WTC11 (cell line): ENCODE measurements around the gene ESPN. TPM values are rescaled to one million over a fixed set of nuclear protein-coding genes. Genes with fewer than 3 reads are reported as not detected.
A peak's percentile ranks its signal among the peaks of the same experiment; 100 is the strongest.

Experiments used
- ATAC-seq: fragments of 200-7000 bp; cut with Tn5 transposase; 2 replicates; pipeline ENCODE4 v1.10.0; 2021; ENCODE audit warnings: mild to moderate bottlenecking, moderate library complexity
- CTCF ChIA-PET: fragments of 300-600 bp; sonication (Branson Sonifier 250); formaldehyde crosslinking; loops from one replicate; lab custom pipeline; 2021; ENCODE audit warnings: antibody characterized with exemption; lab: Charles Lee
- POLR2A ChIA-PET: fragments of 350-600 bp; sonication (Branson Sonifier 250); formaldehyde crosslinking; loops from one replicate; lab custom pipeline; 2021; ENCODE audit warnings: antibody characterized with exemption; lab: Charles Lee
- DNase-seq: peaks from one replicate; pipeline ENCODE4 v3.0.0; 2021; ENCODE audit warnings: low spot score
- H3K27ac Mint-ChIP-seq: 2 replicates; pipeline ENCODE4 v1.8.0; 2021; ENCODE audit warnings: mixed read lengths
- H3K27me3 Mint-ChIP-seq: 2 replicates; pipeline ENCODE4 v1.8.0; 2021; ENCODE audit warnings: low read depth, mild to moderate bottlenecking, moderate library complexity, mixed read lengths
- H3K36me3 Mint-ChIP-seq: 2 replicates; pipeline ENCODE4 v1.8.0; 2021; ENCODE audit warnings: mixed read lengths
- H3K4me1 Mint-ChIP-seq: 2 replicates; pipeline ENCODE4 v1.8.0; 2022; ENCODE audit warnings: mixed read lengths
- H3K4me3 Mint-ChIP-seq: 2 replicates; pipeline ENCODE4 v1.8.0; 2021; ENCODE audit warnings: mild to moderate bottlenecking, moderate library complexity, mixed read lengths
- H3K9me3 Mint-ChIP-seq: 2 replicates; pipeline ENCODE4 v1.8.0; 2021; ENCODE audit warnings: mixed read lengths
- FOXP1 ChIP-seq: sonication (generic); formaldehyde crosslinking; IDR thresholded peaks from 2 replicates; pipeline ENCODE4 v1.8.0; 2022; ENCODE audit warnings: missing genetic modification reagents, mild to moderate bottlenecking, moderate library complexity, borderline replicate concordance
- RORB ChIP-seq: fragments of 250-450 bp; sonication (Bioruptor Pico); IDR thresholded peaks from 2 replicates; pipeline ENCODE4 v1.9.0; 2021; ENCODE audit warnings: mild to moderate bottlenecking
- TCF7 ChIP-seq: sonication (generic); formaldehyde crosslinking; IDR thresholded peaks from 2 replicates; pipeline ENCODE4 v1.8.0; 2022; ENCODE audit warnings: mild to moderate bottlenecking, low read depth, missing genetic modification reagents, moderate library complexity
- TEAD1 ChIP-seq: sonication (generic); formaldehyde crosslinking; IDR thresholded peaks from 2 replicates; pipeline ENCODE4 v1.8.0; 2022; ENCODE audit warnings: mild to moderate bottlenecking, missing genetic modification reagents
- TP53 ChIP-seq: sonication (generic); formaldehyde crosslinking; IDR thresholded peaks from 2 replicates; pipeline ENCODE4 v1.8.1; 2023; ENCODE audit warnings: mild to moderate bottlenecking, missing genetic modification reagents
- ZNF121 ChIP-seq: sonication (generic); formaldehyde crosslinking; IDR thresholded peaks from 2 replicates; pipeline ENCODE4 v1.8.0; 2023; ENCODE audit warnings: missing genetic modification reagents
- ZNF138 ChIP-seq: sonication (generic); formaldehyde crosslinking; conservative IDR thresholded peaks from 2 replicates; pipeline ENCODE4 v1.8.1; 2022; ENCODE audit warnings: mild to moderate bottlenecking, moderate library complexity, missing genetic modification reagents
- ZNF219 ChIP-seq: sonication (generic); formaldehyde crosslinking; IDR thresholded peaks from 2 replicates; pipeline ENCODE4 v1.8.0; 2023; ENCODE audit warnings: missing genetic modification reagents, mild to moderate bottlenecking, borderline replicate concordance
- ZNF423 ChIP-seq: fragments of 250-450 bp; sonication (Bioruptor Pico); IDR thresholded peaks from 2 replicates; pipeline ENCODE4 v2.1.2; 2022; ENCODE audit warnings: mild to moderate bottlenecking, moderate library complexity
- total RNA-seq: library from RNA; stranded (reverse); gene quantifications from 3 replicates; pipeline ENCODE4 v1.2.3, GENCODE V29; 2021
- TF ChIP-seq, protein P1 (sequence below): sonication (generic); formaldehyde crosslinking; IDR thresholded peaks from 2 replicates; pipeline ENCODE4 v1.8.1; 2023; ENCODE audit warnings: mild to moderate bottlenecking, missing genetic modification reagents, moderate library complexity
- TF ChIP-seq, protein P2 (sequence below): sonication (generic); formaldehyde crosslinking; IDR thresholded peaks from 2 replicates; pipeline ENCODE4 v1.8.1; 2022; ENCODE audit warnings: mild to moderate bottlenecking, moderate library complexity, missing genetic modification reagents
- TF ChIP-seq, protein P3 (sequence below): fragments of 250-450 bp; sonication (Bioruptor Pico); conservative IDR thresholded peaks from 2 replicates; pipeline ENCODE4 v1.9.0; 2021; ENCODE audit warnings: mild to moderate bottlenecking
- TF ChIP-seq, protein P4 (sequence below): sonication (generic); formaldehyde crosslinking; IDR thresholded peaks from 2 replicates; pipeline ENCODE4 v1.8.0; 2023; ENCODE audit warnings: missing genetic modification reagents, mild to moderate bottlenecking, borderline replicate concordance
- TF ChIP-seq, protein P5 (sequence below): fragments of 200-600 bp; IDR thresholded peaks from 2 replicates; pipeline ENCODE4 v1.8.0; 2022; ENCODE audit warnings: antibody characterized with exemption

Gene ESPN
- total RNA-seq, 1 experiment from 2014 or later: 46.1 TPM

DNA sequence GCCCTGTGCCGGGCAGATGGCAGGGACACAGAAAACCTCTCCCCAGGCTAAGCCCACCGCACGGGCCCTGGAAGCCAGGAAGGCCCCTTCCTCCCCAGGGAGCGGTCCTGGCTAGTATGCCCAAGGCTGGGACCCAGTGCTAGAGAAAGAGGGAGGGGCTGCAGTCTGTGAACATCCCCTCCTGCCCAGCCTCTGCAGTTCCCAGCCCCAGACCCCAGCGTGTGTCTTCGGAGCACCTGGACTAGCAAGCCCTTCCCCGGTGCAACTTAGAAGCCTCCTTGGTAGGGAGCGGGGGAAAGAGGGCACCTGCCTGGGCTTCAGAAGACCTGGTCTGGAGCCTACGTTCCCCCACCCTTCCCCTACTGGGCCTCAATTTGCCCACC lies 64.8 kb downstream of the ESPN start:
- Mint-ChIP-seq H3K36me3 (no peaks in the 10 kb centered on the region), H3K4me1 (peaks cover 33% of the 10 kb centered on the region), H3K9me3 (no peaks in the 10 kb centered on the region), H3K4me3 (peak overlapping the region; percentile 77), H3K27ac (no peak overlapping the region), H3K27me3 (peaks cover 6% of the 10 kb centered on the region; the same call in 1 of the 2 replicates)
- POLR2A ChIA-PET: no interaction called here
- CTCF ChIA-PET: interaction anchor here (1.1 to 10.3 kb wide), 9 partner anchors 9 to 96 kb away, joined by 3 to 179 read pairs (median 6); partner anchors contain the start of genes ACOT7, TNFRSF25 and ZBTB48
- DNase-seq (no peak), ATAC-seq (no peak)
- no peak for TF ChIP-seq ZNF138
- no peak for TF ChIP-seq ZNF219

DNA sequence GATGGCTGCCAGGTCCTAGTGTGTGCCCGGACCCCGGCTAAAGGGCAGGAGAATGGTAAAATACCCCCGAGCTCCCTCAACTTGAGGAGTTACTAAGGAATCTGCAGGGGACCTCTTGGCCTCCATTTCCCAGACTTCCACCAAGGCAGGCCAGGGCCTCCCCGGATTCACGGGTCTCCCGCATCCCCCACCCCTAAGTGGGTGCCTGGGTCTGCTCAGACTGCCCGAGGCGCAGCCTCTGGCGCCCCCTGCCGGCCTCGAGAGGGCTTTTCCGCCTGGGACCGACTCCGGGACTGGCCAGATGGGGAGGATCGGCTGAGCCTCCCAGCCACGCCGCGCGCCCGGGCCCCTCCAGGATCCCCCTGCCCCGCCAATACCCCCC lies 65.2 kb downstream of the ESPN start:
- H3K9me3 Mint-ChIP-seq: no peaks in the 10 kb centered on the region
- POLR2A ChIA-PET: no interaction called here
- TF ChIP-seq FOXP1: no peak
- TF ChIP-seq RORB (CRISPR knock-in tag): no peak
- TF ChIP-seq, protein P1, sequence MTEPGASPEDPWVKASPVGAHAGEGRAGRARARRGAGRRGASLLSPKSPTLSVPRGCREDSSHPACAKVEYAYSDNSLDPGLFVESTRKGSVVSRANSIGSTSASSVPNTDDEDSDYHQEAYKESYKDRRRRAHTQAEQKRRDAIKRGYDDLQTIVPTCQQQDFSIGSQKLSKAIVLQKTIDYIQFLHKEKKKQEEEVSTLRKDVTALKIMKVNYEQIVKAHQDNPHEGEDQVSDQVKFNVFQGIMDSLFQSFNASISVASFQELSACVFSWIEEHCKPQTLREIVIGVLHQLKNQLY (CRISPR knock-in tag): no peak
- 0 out of 2 replicates have a peak, but pooled peaks have one; percentile 54 for TF ChIP-seq ZNF423 (CRISPR knock-in tag)
- no peak for TF ChIP-seq TEAD1 (CRISPR knock-in tag)
- TF ChIP-seq, protein P2, sequence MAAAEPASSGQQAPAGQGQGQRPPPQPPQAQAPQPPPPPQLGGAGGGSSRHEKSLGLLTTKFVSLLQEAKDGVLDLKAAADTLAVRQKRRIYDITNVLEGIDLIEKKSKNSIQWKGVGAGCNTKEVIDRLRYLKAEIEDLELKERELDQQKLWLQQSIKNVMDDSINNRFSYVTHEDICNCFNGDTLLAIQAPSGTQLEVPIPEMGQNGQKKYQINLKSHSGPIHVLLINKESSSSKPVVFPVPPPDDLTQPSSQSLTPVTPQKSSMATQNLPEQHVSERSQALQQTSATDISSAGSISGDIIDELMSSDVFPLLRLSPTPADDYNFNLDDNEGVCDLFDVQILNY (CRISPR knock-in tag): 0 out of 2 replicates have a peak, but pooled peaks have one; percentile 10
- TF ChIP-seq, protein P3, sequence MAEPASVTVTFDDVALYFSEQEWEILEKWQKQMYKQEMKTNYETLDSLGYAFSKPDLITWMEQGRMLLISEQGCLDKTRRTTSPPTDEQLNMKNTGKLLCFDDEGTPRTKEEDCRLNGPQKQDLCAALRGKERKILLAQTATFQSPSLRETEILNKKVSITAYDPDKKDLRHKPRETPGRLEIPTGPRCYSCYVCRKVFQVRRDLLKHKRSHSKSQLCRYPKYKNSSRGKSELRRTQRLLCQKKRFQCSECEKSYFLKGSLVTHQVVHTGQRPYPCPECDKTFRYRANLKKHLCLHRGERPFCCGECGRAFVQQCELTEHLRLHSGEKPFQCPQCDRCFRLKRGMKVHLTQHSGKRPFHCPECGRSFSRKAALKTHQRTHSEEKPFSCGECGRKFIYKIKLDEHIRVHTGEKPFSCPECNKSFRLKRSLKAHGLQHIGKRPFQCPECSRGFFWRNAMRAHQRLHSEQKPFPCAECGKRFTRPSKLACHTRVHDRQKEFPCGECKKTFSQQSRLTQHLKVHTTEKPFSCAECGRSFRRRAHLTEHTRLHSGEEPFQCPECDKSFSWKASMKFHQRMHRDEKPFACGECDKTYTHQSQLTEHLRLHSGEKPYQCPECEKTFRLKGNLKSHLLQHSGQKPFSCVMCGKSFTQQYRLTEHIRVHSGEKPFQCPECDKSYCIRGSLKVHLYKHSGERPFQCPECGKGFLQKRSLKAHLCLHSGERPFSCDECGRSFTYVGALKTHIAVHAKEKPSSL (CRISPR knock-in tag): no peak
- no peak for TF ChIP-seq ZNF138
- TF ChIP-seq, protein P4, sequence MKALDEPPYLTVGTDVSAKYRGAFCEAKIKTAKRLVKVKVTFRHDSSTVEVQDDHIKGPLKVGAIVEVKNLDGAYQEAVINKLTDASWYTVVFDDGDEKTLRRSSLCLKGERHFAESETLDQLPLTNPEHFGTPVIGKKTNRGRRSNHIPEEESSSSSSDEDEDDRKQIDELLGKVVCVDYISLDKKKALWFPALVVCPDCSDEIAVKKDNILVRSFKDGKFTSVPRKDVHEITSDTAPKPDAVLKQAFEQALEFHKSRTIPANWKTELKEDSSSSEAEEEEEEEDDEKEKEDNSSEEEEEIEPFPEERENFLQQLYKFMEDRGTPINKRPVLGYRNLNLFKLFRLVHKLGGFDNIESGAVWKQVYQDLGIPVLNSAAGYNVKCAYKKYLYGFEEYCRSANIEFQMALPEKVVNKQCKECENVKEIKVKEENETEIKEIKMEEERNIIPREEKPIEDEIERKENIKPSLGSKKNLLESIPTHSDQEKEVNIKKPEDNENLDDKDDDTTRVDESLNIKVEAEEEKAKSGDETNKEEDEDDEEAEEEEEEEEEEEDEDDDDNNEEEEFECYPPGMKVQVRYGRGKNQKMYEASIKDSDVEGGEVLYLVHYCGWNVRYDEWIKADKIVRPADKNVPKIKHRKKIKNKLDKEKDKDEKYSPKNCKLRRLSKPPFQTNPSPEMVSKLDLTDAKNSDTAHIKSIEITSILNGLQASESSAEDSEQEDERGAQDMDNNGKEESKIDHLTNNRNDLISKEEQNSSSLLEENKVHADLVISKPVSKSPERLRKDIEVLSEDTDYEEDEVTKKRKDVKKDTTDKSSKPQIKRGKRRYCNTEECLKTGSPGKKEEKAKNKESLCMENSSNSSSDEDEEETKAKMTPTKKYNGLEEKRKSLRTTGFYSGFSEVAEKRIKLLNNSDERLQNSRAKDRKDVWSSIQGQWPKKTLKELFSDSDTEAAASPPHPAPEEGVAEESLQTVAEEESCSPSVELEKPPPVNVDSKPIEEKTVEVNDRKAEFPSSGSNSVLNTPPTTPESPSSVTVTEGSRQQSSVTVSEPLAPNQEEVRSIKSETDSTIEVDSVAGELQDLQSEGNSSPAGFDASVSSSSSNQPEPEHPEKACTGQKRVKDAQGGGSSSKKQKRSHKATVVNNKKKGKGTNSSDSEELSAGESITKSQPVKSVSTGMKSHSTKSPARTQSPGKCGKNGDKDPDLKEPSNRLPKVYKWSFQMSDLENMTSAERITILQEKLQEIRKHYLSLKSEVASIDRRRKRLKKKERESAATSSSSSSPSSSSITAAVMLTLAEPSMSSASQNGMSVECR (CRISPR knock-in tag): no peak
- no peak for TF ChIP-seq TP53
- no peak for TF ChIP-seq TCF7
- TF ChIP-seq, protein P5, sequence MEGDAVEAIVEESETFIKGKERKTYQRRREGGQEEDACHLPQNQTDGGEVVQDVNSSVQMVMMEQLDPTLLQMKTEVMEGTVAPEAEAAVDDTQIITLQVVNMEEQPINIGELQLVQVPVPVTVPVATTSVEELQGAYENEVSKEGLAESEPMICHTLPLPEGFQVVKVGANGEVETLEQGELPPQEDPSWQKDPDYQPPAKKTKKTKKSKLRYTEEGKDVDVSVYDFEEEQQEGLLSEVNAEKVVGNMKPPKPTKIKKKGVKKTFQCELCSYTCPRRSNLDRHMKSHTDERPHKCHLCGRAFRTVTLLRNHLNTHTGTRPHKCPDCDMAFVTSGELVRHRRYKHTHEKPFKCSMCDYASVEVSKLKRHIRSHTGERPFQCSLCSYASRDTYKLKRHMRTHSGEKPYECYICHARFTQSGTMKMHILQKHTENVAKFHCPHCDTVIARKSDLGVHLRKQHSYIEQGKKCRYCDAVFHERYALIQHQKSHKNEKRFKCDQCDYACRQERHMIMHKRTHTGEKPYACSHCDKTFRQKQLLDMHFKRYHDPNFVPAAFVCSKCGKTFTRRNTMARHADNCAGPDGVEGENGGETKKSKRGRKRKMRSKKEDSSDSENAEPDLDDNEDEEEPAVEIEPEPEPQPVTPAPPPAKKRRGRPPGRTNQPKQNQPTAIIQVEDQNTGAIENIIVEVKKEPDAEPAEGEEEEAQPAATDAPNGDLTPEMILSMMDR: peak; percentile 99
- no peak for TF ChIP-seq ZNF121 (CRISPR knock-in tag)
- TF ChIP-seq, all 79 proteins: peak for 3
- no peaks in the 10 kb centered on the region for H3K36me3 Mint-ChIP-seq
- H3K4me1 Mint-ChIP-seq: peaks cover 30% of the 10 kb centered on the region
- ATAC-seq (peak; percentile 46), DNase-seq (peak; percentile 87)
- peaks cover 2% of the 10 kb centered on the region; the same call in 1 of the 2 replicates for H3K27me3 Mint-ChIP-seq
- peak overlapping the region; percentile 77 for H3K4me3 Mint-ChIP-seq
- CTCF ChIA-PET: interaction anchor here (0.6 to 10.3 kb wide), 18 partner anchors 9 to 550 kb away, joined by 3 to 179 read pairs (median 4); partner anchors contain the start of genes ACOT7, NOL9, TNFRSF25 and ZBTB48
- H3K27ac Mint-ChIP-seq: no peak overlapping the region
